Measurements from ENCODE around the gene CHD8.
"Not testable (repeated sequence)": the region's sequence is repeated elsewhere in the genome, so short reads cannot be mapped to it uniquely, and the experiment has no call there.

The CHD8 gene

GRCh38 chr14:21437063-21437901 lies 18.6 kb downstream of the CHD8 start:
- peak; percentile 93 to 98 for DNase-seq

- no peak for DNase-seq
Observed at GRCh38 chr14:21436567-21437062, 19.3 kb downstream of the CHD8 start.

DNA sequence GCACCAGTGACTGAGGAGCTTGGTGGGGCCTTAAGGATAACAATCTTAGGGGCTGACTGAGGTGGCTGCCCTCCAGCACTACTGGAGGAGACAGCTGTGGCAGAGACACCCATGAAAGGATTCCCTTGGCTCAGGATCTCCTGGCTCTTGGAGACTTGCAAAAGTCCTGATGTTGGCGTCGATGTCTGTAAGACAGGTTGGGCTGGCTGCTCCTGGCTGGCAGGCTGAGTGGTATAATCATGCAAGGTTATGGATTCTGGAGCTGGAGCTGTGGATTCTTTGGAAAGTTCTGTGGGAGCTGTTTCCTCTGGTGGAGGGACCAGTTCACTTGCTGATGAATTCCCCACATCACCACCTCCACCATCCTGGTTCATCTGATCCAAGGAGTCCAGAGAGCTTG lies 24.8 kb downstream of the CHD8 start:
- DNase-seq: no peak

- DNase-seq: no peak
Observed at GRCh38 chr14:21428930-21429329, 27.0 kb downstream of the CHD8 start.

DNA sequence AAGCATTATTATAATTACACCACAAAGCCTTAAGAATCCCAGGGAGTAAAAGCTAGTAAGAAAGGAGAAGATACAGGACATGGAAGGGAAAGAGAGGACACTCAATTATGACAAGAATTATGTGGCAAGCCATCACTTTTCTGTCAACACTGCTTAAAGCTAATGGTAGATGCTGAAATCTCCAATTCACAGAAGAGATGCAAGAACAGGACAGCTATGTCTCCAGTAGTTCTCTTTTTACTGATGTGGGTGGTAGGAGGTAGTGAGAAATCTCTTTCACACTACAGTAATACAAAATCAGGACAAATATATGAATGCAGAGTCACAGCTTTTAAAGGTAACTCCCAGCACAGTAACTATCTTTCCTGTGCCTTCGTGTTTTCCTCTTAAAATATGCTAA lies 29.2 kb downstream of the CHD8 start:
- no peak for DNase-seq

- no peak for DNase-seq
Observed at GRCh38 chr14:21419528-21419927, 36.4 kb downstream of the CHD8 start.

DNA sequence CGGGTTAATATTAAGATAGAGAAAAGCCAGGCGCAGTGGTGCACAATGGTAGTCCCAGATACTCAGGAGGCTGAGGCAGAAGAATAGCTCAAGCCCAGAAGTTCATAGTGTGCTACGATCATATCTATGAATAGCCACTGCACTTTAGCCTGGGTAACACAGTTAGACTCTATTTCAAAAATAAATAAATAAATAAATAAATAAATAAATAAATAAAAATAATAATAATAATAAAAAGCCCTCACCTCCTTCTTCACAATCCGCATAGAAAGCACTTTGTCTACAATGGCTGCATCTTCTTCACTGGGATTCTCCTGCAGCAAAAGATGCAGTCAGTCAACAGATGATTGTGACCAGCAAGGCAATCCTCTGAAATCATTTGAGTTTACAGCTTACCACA lies 40.6 kb downstream of the CHD8 start:
- no peak for DNase-seq

- no peak for DNase-seq
Observed at GRCh38 chr14:21414137-21414631, 41.7 kb downstream of the CHD8 start.

GRCh38 chr14:21408147-21408546 lies 47.8 kb downstream of the CHD8 start:
- no peak for DNase-seq

DNA sequence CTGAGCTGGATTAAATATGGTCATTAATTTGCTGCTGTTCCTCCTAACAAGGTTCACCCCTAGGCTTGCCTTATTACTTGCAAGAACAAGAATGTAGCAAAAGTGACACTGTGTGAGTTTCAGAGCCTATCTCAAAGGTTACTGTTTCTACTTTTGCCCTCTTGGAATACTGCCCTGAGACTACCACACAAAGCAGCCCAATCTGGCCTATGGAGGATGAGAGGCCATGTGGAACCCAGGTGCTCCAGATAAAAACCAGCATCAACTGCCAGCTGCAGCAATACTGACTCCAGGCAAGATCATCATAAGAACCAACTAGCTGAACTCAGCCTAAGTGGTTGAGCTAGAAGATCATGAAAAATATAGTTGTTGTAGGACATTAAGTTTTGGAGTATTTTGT lies 49.7 kb downstream of the CHD8 start:
- no peak for DNase-seq

DNA sequence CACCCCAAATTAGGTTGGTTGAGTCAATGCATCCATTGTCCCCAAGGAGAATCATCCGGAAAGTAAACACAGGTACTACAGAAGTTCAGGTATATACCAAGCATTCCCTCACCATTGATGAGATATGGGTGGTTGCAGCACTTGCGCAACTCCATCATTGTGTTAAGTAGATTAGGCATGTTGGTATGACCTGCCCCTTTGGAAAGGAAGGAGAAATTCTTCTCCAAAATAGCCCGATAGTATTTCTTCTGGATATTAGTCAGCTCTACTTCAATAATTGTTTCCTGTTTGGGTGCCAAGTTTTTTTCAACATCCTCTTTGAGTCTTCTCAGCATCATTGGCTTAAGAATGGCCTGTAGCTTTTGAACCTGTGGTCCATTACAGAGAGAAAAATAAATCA lies 50.8 kb downstream of the CHD8 start:
- no peak for DNase-seq

GRCh38 chr14:21399311-21399870 lies 56.5 kb downstream of the CHD8 start:
- DNase-seq: no peak

- DNase-seq: no peak
Observed at GRCh38 chr14:21398901-21399300, 57.0 kb downstream of the CHD8 start.

- DNase-seq: no peak
Observed at GRCh38 chr14:21395450-21395849, 60.5 kb downstream of the CHD8 start.

DNA sequence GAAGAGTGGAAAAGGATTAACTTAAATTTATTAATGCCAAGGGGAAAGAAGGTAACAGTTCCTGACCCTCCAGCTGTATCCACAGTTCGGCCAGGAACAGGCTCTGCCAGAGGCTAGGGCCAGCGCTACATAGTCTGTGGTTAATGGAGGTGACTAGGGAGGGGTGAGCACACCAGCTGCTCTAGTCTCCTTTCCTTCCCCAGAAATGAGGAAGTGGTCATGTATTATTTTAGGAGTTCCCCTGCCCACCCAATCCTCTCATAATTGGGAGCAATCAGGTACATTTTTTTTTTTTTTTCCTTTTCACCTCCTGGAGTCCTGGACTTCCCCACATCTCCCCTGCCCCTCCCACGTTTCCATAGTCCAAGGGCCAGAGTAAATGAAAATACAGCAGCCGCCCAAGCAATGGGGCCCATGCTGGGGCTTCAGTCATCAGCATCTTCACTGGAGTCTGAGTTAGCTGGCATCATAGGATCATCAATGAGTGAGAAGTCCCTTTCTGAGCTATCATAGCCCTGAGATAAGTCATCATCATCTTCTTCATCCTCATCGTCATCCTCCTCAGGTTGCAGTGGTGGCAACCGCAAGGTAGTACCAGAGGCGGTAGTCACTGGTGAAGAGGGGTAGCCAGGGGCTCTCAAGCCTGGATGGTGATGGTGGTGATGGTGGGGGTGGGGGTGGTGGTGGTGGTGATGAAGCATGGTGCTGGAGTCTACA lies 70.6 kb downstream of the CHD8 start:
- no peak for DNase-seq

GRCh38 chr14:21384494-21384851 lies 71.5 kb downstream of the CHD8 start:
- DNase-seq: no peak

DNA sequence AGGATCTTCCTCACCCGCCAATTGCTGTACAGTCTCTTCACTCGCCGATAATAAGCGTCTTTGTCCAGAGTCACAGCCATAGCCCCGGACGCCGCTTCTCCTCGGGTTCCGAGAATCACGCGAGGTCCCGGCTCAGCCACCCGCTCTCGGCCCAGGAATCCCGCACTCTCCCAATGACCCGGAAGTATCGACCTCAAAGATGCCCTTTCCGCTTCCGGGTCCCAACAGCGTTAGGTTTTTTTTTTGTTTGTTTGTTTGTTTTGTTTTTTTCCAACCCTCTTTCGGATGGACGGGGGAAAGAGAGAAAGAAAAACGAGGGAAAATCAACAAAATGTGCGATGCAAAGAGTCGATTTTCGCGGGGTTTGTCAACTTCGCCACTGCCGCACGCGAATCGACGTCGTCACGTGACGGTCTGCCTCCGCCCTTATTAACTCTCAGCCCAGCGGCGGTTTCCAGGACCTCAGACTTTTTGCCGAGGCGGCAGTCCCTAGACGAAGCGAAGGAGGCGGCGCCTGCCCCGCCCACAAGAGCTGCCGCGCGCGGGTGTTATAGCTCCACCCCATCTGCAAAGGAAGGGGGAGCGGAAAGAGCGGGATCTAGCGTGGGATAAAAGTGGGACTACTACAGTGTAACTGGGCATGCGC lies 72.0 kb downstream of the CHD8 start, which contains the start of gene SUPT16H:
Gene SUPT16H (minus strand): TSS at position 172 of the 646 bp plus-strand sequence. CDS start 92 bp downstream, at position 80.
- DNase-seq: peak; percentile 90 to 93

- DNase-seq: no peak
Observed at GRCh38 chr14:21382886-21383847, 72.8 kb downstream of the CHD8 start.

DNA sequence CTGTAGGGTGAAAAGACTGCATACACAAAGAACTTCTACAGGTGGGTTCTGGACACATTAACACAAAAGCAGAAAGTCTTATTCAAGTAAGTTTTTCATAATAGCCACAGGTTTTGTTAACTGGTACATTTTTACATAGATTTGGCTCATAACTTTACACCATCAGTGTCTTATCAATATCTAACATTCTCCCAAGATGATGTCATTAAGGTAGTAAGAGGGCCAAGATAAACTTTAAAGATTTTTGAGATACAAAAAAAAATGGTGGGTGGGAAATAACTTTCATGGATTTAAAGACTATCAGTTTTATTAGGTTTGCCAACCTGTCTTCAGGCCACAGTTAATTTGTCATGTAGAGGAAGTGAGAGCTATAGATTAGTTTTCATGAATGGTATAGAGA lies 73.8 kb downstream of the CHD8 start:
- DNase-seq: no peak

DNA sequence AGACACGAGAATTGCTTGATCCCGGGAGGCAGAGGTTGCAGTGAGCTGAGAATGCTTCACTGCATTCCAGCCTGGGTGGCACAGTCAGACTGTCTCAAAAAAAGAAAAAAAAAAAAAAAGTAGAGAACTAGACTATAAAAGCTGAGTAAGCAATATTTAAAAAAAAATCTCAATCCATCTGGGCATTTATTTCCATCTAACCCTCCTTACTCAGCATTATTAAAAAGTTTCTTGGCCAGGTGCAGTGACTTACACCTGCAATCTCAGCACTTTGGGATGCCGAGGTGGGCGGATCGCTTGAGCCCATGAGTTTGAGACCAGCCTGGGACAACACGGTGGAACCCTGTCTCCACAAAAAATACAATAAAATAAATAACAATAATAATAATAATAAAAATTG lies 76.6 kb downstream of the CHD8 start:
- no peak for DNase-seq

GRCh38 chr14:21373980-21374379 lies 81.9 kb downstream of the CHD8 start:
- no peak for DNase-seq

DNA sequence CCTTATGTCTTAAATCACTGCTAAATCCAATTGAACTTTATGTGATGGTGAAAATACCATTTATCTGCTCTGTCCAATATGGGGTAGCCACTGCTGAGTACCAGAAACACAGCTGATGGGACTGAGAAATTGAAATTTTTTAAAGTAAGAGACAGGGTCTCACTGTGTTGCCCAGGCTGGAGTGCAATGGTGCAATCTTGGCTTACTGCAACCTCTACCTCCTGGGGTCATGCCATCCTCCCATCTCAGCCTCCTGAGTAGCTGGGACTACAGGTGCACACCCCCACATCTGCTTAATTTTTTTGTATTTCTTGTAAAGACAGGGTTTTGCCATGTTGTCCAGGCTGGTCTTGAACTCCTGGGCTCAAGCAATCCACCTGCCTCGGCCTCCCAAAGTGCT lies 83.1 kb downstream of the CHD8 start:
- not testable (repeated sequence) for DNase-seq

Data from NCI-H1930 (cell line).